CD14-positive monocyte (primary cell): ENCODE results near the gene ZNF586. TPM values are rescaled to one million over a fixed set of nuclear protein-coding genes. Genes with fewer than 3 reads are reported as not detected.
A peak's percentile ranks its signal among the peaks of the same experiment; 100 is the strongest.

ENCODE experiments used
- DNase-seq, 3 donors: peaks; one replicate each; pipeline ENCODE4 v3.0.0-alpha.2; 2011 to 2022
- H2AFZ ChIP-seq: 2 replicates; pipeline ENCODE4 v1.6.0; 2012; ENCODE audit warnings: mild to moderate bottlenecking, low read depth, low read length, inconsistent platforms; ENCODE audit not compliant: insufficient read depth, poor library complexity, severe bottlenecking
- H3K27ac ChIP-seq, 2 donors: 1 replicate in 1 of 2; 2 replicates in 1 of 2; pipeline ENCODE4 v1.5.1; 2012 to 2013; ENCODE audit warnings: low read length in 2 of 2, control low read depth in 1 of 2, inconsistent platforms in 1 of 2, low read depth in 1 of 2, mild to moderate bottlenecking in 1 of 2
- H3K27me3 ChIP-seq, 2 donors: one replicate each; pipeline versions ENCODE4 v1.6.0 to v1.6.1; 2011 to 2013; ENCODE audit warnings: low read length in 2 of 2; ENCODE audit not compliant: control insufficient read depth in 2 of 2, insufficient read depth in 2 of 2
- H3K36me3 ChIP-seq, 2 donors: replicated peaks in 1 of 2; 1 replicate in 1 of 2; 2 replicates in 1 of 2; pipeline versions ENCODE4 v1.5.1 to v1.6.1; 2012 to 2013; ENCODE audit warnings: low read length in 2 of 2, control low read depth in 1 of 2, inconsistent platforms in 1 of 2, mild to moderate bottlenecking in 1 of 2; ENCODE audit not compliant: insufficient read depth in 2 of 2, control insufficient read depth in 1 of 2
- H3K4me1 ChIP-seq, 2 donors: 1 replicate in 1 of 2; 2 replicates in 1 of 2; pipeline versions ENCODE4 v1.5.1 to v1.6.1; 2012 to 2013; ENCODE audit warnings: low read length in 2 of 2, control low read depth in 1 of 2, inconsistent platforms in 1 of 2, mild to moderate bottlenecking in 1 of 2, moderate library complexity in 1 of 2; ENCODE audit not compliant: insufficient read depth in 2 of 2, control insufficient read depth in 1 of 2
- H3K4me2 ChIP-seq: replicated peaks from 2 replicates; pipeline ENCODE3; 2012; ENCODE audit warnings: low read length, moderate library complexity, mild to moderate bottlenecking; ENCODE audit not compliant: poor library complexity, severe bottlenecking; ENCODE audit errors: extremely low read depth
- H3K4me3 ChIP-seq, 3 experiments: fragments of 200-600 bp in 1 of 3; sonication (generic) in 1 of 3; replicated peaks in 1 of 3; 1 replicate in 2 of 3; 2 replicates in 1 of 3; pipeline ENCODE4 v1.5.1; 2011 to 2013; ENCODE audit warnings: low read length in 3 of 3, mild to moderate bottlenecking in 3 of 3, control low read depth in 2 of 3, low read depth in 2 of 3, inconsistent platforms in 1 of 3, moderate library complexity in 1 of 3
- H3K79me2 ChIP-seq: 2 replicates; pipeline ENCODE4 v1.6.0; 2012; ENCODE audit warnings: mild to moderate bottlenecking, control low read depth, inconsistent platforms, low read length, moderate library complexity; ENCODE audit not compliant: insufficient read depth
- H3K9ac ChIP-seq: 2 replicates; pipeline ENCODE4 v1.6.0; 2017; ENCODE audit warnings: low read length, mild to moderate bottlenecking; ENCODE audit not compliant: insufficient read depth, poor library complexity, severe bottlenecking
- H3K9me3 ChIP-seq, 2 donors: replicated peaks in 1 of 2; 1 replicate in 1 of 2; 2 replicates in 1 of 2; pipeline versions ENCODE4 v1.5.1 to v1.6.1; 2012 to 2013; ENCODE audit warnings: low read length in 2 of 2, control low read depth in 1 of 2; ENCODE audit not compliant: control insufficient read depth in 1 of 2, insufficient read depth in 1 of 2
- H4K20me1 ChIP-seq: 2 replicates; pipeline ENCODE4 v1.6.0; 2012; ENCODE audit warnings: mild to moderate bottlenecking, low read length, control low read depth, moderate library complexity; ENCODE audit not compliant: insufficient read depth
- H3K27ac Mint-ChIP-seq, 7 donors: one replicate each; pipeline ENCODE4 v1.8.0; 2020; ENCODE audit warnings: mild to moderate bottlenecking in 7 of 7, mixed read lengths in 7 of 7, moderate library complexity in 6 of 7, inconsistent platforms in 2 of 7
- H3K27me3 Mint-ChIP-seq, 3 donors: one replicate each; pipeline ENCODE4 v1.8.0; 2021 to 2022; ENCODE audit warnings: low read depth in 3 of 3, mild to moderate bottlenecking in 3 of 3, mixed read lengths in 3 of 3, moderate library complexity in 3 of 3, inconsistent platforms in 1 of 3
- H3K36me3 Mint-ChIP-seq, 2 donors: one replicate each; pipeline ENCODE4 v1.8.0; 2020; ENCODE audit warnings: mixed read lengths in 2 of 2, inconsistent platforms in 1 of 2, mild to moderate bottlenecking in 1 of 2
- H3K4me1 Mint-ChIP-seq: one replicate; pipeline ENCODE4 v1.8.0; 2020; ENCODE audit warnings: mild to moderate bottlenecking, mixed read lengths
- H3K4me3 Mint-ChIP-seq, 2 donors: one replicate each; pipeline ENCODE4 v1.8.0; 2020; ENCODE audit warnings: mild to moderate bottlenecking in 2 of 2, mixed read lengths in 2 of 2, moderate library complexity in 1 of 2
- H3K9me3 Mint-ChIP-seq, 7 donors: one replicate each; pipeline ENCODE4 v1.8.0; 2020 to 2022; ENCODE audit warnings: mixed read lengths in 7 of 7, mild to moderate bottlenecking in 6 of 7, moderate library complexity in 6 of 7, inconsistent platforms in 2 of 7
- WGBS: methylation state at CpG from one replicate; pipeline ENCODE4 v1.1.5; 2013; ENCODE audit warnings: missing lambda C conversion rate; ENCODE audit not compliant: insufficient coverage; 5-methylcytosine and 5-hydroxymethylcytosine counted together
- intact Hi-C, 2 donors: fragments of 100-400 bp; cut with micrococcal nuclease; formaldehyde crosslinking; loops; one replicate each; pipeline versions ENCODE4 v1.15.0 to v1.15.1; 2023
- polyA plus RNA-seq, 3 donors: library from polyadenylated mRNA; depleted of rRNA in 1 of 3; unstranded in 2 of 3; stranded (reverse) in 1 of 3; fragments of 300-500 nt in 2 of 3; fragments of >200 nt in 1 of 3; fragmentation: Illumina TruSeq in 2 of 3; gene quantifications; 1 replicate in 2 of 3; 2 replicates in 1 of 3; pipeline ENCODE4 v1.2.3, GENCODE V29; 2012 to 2021
- TF ChIP-seq, protein P1 (sequence below): fragments of 200-600 bp; IDR thresholded peaks from one replicate; pipeline ENCODE4 v1.8.0; 2022; ENCODE audit warnings: antibody characterized with exemption, mild to moderate bottlenecking

Gene ZNF586
- polyA plus RNA-seq, 3 donors: 7.7 to 10.5 (median 10.2) TPM

DNA sequence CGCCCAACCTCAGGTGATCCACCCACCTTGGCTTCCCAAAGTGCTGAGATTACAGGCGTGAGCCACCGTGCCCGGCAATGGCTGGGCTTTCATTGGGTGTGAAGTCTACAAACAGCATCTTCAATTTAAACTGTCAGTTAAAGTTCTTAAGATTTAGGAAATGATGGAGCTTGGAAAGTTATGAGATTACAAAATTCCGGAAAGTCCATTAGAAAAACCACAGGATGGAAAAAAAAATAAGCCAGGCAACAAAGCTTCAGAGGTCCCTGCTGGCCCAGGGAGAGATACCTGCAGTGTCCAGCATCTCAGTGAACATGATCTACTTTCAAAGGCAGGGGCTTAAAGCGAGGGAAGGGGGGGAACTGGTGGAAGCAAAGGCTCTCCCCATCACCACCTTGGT, 56.0 kb downstream of the ZNF586 start:
- peaks cover 0 to 2% of the 10 kb centered on the region in 2 donors for H3K36me3 ChIP-seq
- peaks cover 12% of the 10 kb centered on the region for H3K4me1 Mint-ChIP-seq
- TF ChIP-seq, protein P1, sequence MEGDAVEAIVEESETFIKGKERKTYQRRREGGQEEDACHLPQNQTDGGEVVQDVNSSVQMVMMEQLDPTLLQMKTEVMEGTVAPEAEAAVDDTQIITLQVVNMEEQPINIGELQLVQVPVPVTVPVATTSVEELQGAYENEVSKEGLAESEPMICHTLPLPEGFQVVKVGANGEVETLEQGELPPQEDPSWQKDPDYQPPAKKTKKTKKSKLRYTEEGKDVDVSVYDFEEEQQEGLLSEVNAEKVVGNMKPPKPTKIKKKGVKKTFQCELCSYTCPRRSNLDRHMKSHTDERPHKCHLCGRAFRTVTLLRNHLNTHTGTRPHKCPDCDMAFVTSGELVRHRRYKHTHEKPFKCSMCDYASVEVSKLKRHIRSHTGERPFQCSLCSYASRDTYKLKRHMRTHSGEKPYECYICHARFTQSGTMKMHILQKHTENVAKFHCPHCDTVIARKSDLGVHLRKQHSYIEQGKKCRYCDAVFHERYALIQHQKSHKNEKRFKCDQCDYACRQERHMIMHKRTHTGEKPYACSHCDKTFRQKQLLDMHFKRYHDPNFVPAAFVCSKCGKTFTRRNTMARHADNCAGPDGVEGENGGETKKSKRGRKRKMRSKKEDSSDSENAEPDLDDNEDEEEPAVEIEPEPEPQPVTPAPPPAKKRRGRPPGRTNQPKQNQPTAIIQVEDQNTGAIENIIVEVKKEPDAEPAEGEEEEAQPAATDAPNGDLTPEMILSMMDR: no peak

DNA sequence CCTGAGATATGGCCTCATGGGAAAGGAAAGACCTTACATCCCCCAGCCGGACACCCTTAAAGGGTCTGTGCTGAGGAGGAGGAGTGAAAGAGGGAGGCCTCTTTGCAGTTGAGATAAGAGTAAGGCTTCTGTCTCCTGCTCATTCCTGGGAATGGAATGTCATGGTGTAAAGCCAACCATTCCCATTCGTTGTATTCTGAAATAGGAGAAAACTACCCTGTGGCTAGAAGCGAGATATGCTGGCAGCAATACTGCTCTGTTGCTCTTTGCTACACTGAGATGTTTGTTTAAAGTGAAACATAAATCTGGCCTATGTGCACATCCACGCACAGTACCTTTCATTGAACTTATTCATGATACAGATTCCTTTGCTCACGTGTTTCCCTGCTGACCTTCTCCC, 59.8 kb downstream of the ZNF586 start:
- WGBS: 100% methylated on average over 1 of the region's 5 CpGs
- no peaks in the 10 kb centered on the region for H4K20me1 ChIP-seq

More for the DNA sequence above, 56.0 kb downstream of the ZNF586 start:
- 100% methylated on average over 4 of the region's 6 CpGs for WGBS
- Histone ChIP-seq H2AFZ (no peak overlapping the region), H3K27me3 (no peaks in the 10 kb centered on the region), H3K4me1 (peaks cover under 1 to 6% of the 10 kb centered on the region in 2 donors), H3K4me2 (no peak overlapping the region), H3K4me3 (no peak overlapping the region), H4K20me1 (no peaks in the 10 kb centered on the region), H3K79me2 (peaks cover 74% of the 10 kb centered on the region), H3K9ac (no peak overlapping the region), H3K9me3 (peaks cover 0 to 5% of the 10 kb centered on the region in 2 donors), H3K27ac (no peak overlapping the region)
- H3K36me3 Mint-ChIP-seq: peaks cover 28 to 53% of the 10 kb centered on the region in 2 donors
- DNase-seq: no peak
- peaks cover 0 to 1% (median 0%) of the 10 kb centered on the region in 3 donors for H3K27me3 Mint-ChIP-seq
- H3K27ac Mint-ChIP-seq: peak overlapping the region in 1 of 7 donors; percentile 22
- H3K9me3 Mint-ChIP-seq: peaks cover 4 to 6% (median 5%) of the 10 kb centered on the region in 7 donors
- no peak overlapping the region for H3K4me3 Mint-ChIP-seq
- intact Hi-C loops: no loop called here

More for the DNA sequence above, 59.8 kb downstream of the ZNF586 start:
- H3K27ac Mint-ChIP-seq: peak overlapping the region in 1 of 7 donors; percentile 42
- Histone ChIP-seq H3K4me2 (no peak overlapping the region), H3K79me2 (peaks cover 63% of the 10 kb centered on the region), H3K36me3 (no peaks in the 10 kb centered on the region), H3K9ac (no peak overlapping the region), H2AFZ (no peak overlapping the region), H3K27me3 (no peaks in the 10 kb centered on the region), H3K27ac (no peak overlapping the region), H3K9me3 (peaks cover 0 to 5% of the 10 kb centered on the region in 2 donors), H3K4me3 (no peak overlapping the region), H3K4me1 (no peaks in the 10 kb centered on the region)
- intact Hi-C loops: no loop called here
- DNase-seq: no peak
- H3K9me3 Mint-ChIP-seq: peaks cover 4 to 8% (median 5%) of the 10 kb centered on the region in 7 donors
- no peaks in the 10 kb centered on the region for H3K4me1 Mint-ChIP-seq
- no peaks in the 10 kb centered on the region for H3K27me3 Mint-ChIP-seq
- TF ChIP-seq, protein P1: no peak
- peaks cover 20 to 49% of the 10 kb centered on the region in 2 donors for H3K36me3 Mint-ChIP-seq
- H3K4me3 Mint-ChIP-seq: no peak overlapping the region
